ENCODE results near the gene RAB5IF.

RAB5IF gene

GRCh38 chr20:36628076-36628475 lies 22.5 kb downstream of the RAB5IF start:
- Histone ChIP-seq H3K9me3 (ENCODE audit: insufficient read depth, low read depth, low read length) (no peaks in the 10 kb centered on the region), H2AK5ac (ENCODE audit: low read length) (no peak overlapping the region), H2BK5ac (ENCODE audit: low read depth, low read length, poor library complexity) (no peak overlapping the region), H3K4me2 (ENCODE audit: low read length) (no peak overlapping the region), H3K23ac (ENCODE audit: low read length) (no peak overlapping the region), H3K79me2 (ENCODE audit: control insufficient read depth, insufficient read depth, low read length, poor library complexity) (no peaks in the 10 kb centered on the region), H3K79me1 (ENCODE audit: low read length) (no peaks in the 10 kb centered on the region), H4K8ac (ENCODE audit: low read depth, low read length) (no peak overlapping the region), H2BK120ac (ENCODE audit: insufficient read depth, low read length, poor library complexity) (no peak overlapping the region), H3K36me3 (ENCODE audit: control insufficient read depth in 1 of 2, insufficient read depth in 2 of 2, low read length in 2 of 2) (no peaks in the 10 kb centered on the region), H4K12ac (ENCODE audit: low read depth, low read length) (no peak overlapping the region), H3K18ac (ENCODE audit: low read length) (no peak overlapping the region), H3K27ac (ENCODE audit: low read depth, low read length) (no peak overlapping the region), H3K9ac (ENCODE audit: low read length) (no peak overlapping the region), H3K14ac (ENCODE audit: low read length) (no peak overlapping the region), H2AFZ (ENCODE audit: insufficient read depth, low read length, poor library complexity) (no peak overlapping the region), H2BK12ac (ENCODE audit: low read length) (no peak overlapping the region), H3K4ac (ENCODE audit: low read depth, low read length) (no peak overlapping the region), H4K91ac (ENCODE audit: low read depth, low read length) (no peak overlapping the region), H3K27me3 (ENCODE audit: insufficient read depth, low read length) (no peaks in the 10 kb centered on the region), H3K4me3 (ENCODE audit: low read depth, low read length) (no peak overlapping the region), H3K4me1 (ENCODE audit: control insufficient read depth in 1 of 2, insufficient read depth in 2 of 2, low read length in 2 of 2) (peaks cover 0 to 4% of the 10 kb centered on the region in 2 experiments)
- no CpG with 5 or more reads among the region's 7 CpGs for WGBS (ENCODE audit: extremely low coverage, insufficient coverage, insufficient read length)
- DNase-seq: no peak

GRCh38 chr20:36629719-36630681 lies 24.4 kb downstream of the RAB5IF start:
- no peaks in the 10 kb centered on the region for H3K79me2 ChIP-seq (ENCODE audit: control insufficient read depth, insufficient read depth, low read length, poor library complexity)
- peaks cover 0 to 4% of the 10 kb centered on the region in 2 experiments for H3K4me1 ChIP-seq (ENCODE audit: control insufficient read depth in 1 of 2, insufficient read depth in 2 of 2, low read length in 2 of 2)
- H3K9ac ChIP-seq (ENCODE audit: low read length): no peak overlapping the region
- H4K8ac ChIP-seq (ENCODE audit: low read depth, low read length): no peak overlapping the region
- H3K36me3 ChIP-seq (ENCODE audit: control insufficient read depth in 1 of 2, insufficient read depth in 2 of 2, low read length in 2 of 2): no peaks in the 10 kb centered on the region
- no peak overlapping the region for H3K27ac ChIP-seq (ENCODE audit: low read depth, low read length)
- no peak overlapping the region for H2BK5ac ChIP-seq (ENCODE audit: low read depth, low read length, poor library complexity)
- no peak overlapping the region for H2BK120ac ChIP-seq (ENCODE audit: insufficient read depth, low read length, poor library complexity)
- no peak overlapping the region for H3K4ac ChIP-seq (ENCODE audit: low read depth, low read length)
- no peaks in the 10 kb centered on the region for H3K9me3 ChIP-seq (ENCODE audit: insufficient read depth, low read depth, low read length)
- H3K14ac ChIP-seq (ENCODE audit: low read length): no peak overlapping the region
- H3K18ac ChIP-seq (ENCODE audit: low read length): no peak overlapping the region
- H4K12ac ChIP-seq (ENCODE audit: low read depth, low read length): no peak overlapping the region
- no peak overlapping the region for H3K23ac ChIP-seq (ENCODE audit: low read length)
- no peak overlapping the region for H3K4me2 ChIP-seq (ENCODE audit: low read length)
- H2BK12ac ChIP-seq (ENCODE audit: low read length): no peak overlapping the region
- H4K91ac ChIP-seq (ENCODE audit: low read depth, low read length): no peak overlapping the region
- H2AK5ac ChIP-seq (ENCODE audit: low read length): no peak overlapping the region
- H3K27me3 ChIP-seq (ENCODE audit: insufficient read depth, low read length): no peaks in the 10 kb centered on the region
- no CpG with 5 or more reads among the region's 15 CpGs for WGBS (ENCODE audit: extremely low coverage, insufficient coverage, insufficient read length)
- H2AFZ ChIP-seq (ENCODE audit: insufficient read depth, low read length, poor library complexity): no peak overlapping the region
- H3K79me1 ChIP-seq (ENCODE audit: low read length): no peaks in the 10 kb centered on the region
- DNase-seq: no peak
- no peak overlapping the region for H3K4me3 ChIP-seq (ENCODE audit: low read depth, low read length)

GRCh38 chr20:36631646-36632045 lies 26.1 kb downstream of the RAB5IF start:
- peak; percentile 25 to 55 for DNase-seq
- Histone ChIP-seq H3K4ac (ENCODE audit: low read depth, low read length) (no peak overlapping the region), H2BK5ac (ENCODE audit: low read depth, low read length, poor library complexity) (no peak overlapping the region), H3K36me3 (ENCODE audit: control insufficient read depth in 1 of 2, insufficient read depth in 2 of 2, low read length in 2 of 2) (no peaks in the 10 kb centered on the region), H3K18ac (ENCODE audit: low read length) (no peak overlapping the region), H3K27ac (ENCODE audit: low read depth, low read length) (no peak overlapping the region), H3K9me3 (ENCODE audit: insufficient read depth, low read depth, low read length) (peaks cover 2% of the 10 kb centered on the region), H4K8ac (ENCODE audit: low read depth, low read length) (no peak overlapping the region), H3K79me1 (ENCODE audit: low read length) (no peaks in the 10 kb centered on the region), H3K4me3 (ENCODE audit: low read depth, low read length) (no peak overlapping the region), H3K14ac (ENCODE audit: low read length) (no peak overlapping the region), H2BK120ac (ENCODE audit: insufficient read depth, low read length, poor library complexity) (no peak overlapping the region), H3K4me1 (ENCODE audit: control insufficient read depth in 1 of 2, insufficient read depth in 2 of 2, low read length in 2 of 2) (peaks cover 0 to 4% of the 10 kb centered on the region in 2 experiments), H2AFZ (ENCODE audit: insufficient read depth, low read length, poor library complexity) (no peak overlapping the region), H4K91ac (ENCODE audit: low read depth, low read length) (no peak overlapping the region), H2AK5ac (ENCODE audit: low read length) (no peak overlapping the region), H4K12ac (ENCODE audit: low read depth, low read length) (no peak overlapping the region), H3K23ac (ENCODE audit: low read length) (no peak overlapping the region), H3K9ac (ENCODE audit: low read length) (no peak overlapping the region), H3K79me2 (ENCODE audit: control insufficient read depth, insufficient read depth, low read length, poor library complexity) (no peaks in the 10 kb centered on the region), H2BK12ac (ENCODE audit: low read length) (no peak overlapping the region), H3K27me3 (ENCODE audit: insufficient read depth, low read length) (no peaks in the 10 kb centered on the region), H3K4me2 (ENCODE audit: low read length) (no peak overlapping the region)
- no CpG with 5 or more reads among the region's 6 CpGs for WGBS (ENCODE audit: extremely low coverage, insufficient coverage, insufficient read length)

GRCh38 chr20:36632147-36632486 lies 26.5 kb downstream of the RAB5IF start:
- H3K9me3 ChIP-seq (ENCODE audit: insufficient read depth, low read depth, low read length): peaks cover 2% of the 10 kb centered on the region
- WGBS (ENCODE audit: extremely low coverage, insufficient coverage, insufficient read length): no CpG with 5 or more reads among the region's 3 CpGs
- H2BK12ac ChIP-seq (ENCODE audit: low read length): no peak overlapping the region
- H3K4ac ChIP-seq (ENCODE audit: low read depth, low read length): no peak overlapping the region
- no peak overlapping the region for H3K23ac ChIP-seq (ENCODE audit: low read length)
- no peaks in the 10 kb centered on the region for H3K27me3 ChIP-seq (ENCODE audit: insufficient read depth, low read length)
- no peak overlapping the region for H2BK120ac ChIP-seq (ENCODE audit: insufficient read depth, low read length, poor library complexity)
- H4K8ac ChIP-seq (ENCODE audit: low read depth, low read length): no peak overlapping the region
- H3K14ac ChIP-seq (ENCODE audit: low read length): no peak overlapping the region
- no peak overlapping the region for H3K4me2 ChIP-seq (ENCODE audit: low read length)
- no peaks in the 10 kb centered on the region for H3K79me1 ChIP-seq (ENCODE audit: low read length)
- DNase-seq: no peak
- no peak overlapping the region for H3K27ac ChIP-seq (ENCODE audit: low read depth, low read length)
- H3K4me3 ChIP-seq (ENCODE audit: low read depth, low read length): no peak overlapping the region
- no peak overlapping the region for H2AFZ ChIP-seq (ENCODE audit: insufficient read depth, low read length, poor library complexity)
- no peak overlapping the region for H3K18ac ChIP-seq (ENCODE audit: low read length)
- no peaks in the 10 kb centered on the region for H3K79me2 ChIP-seq (ENCODE audit: control insufficient read depth, insufficient read depth, low read length, poor library complexity)
- peaks cover 0 to 4% of the 10 kb centered on the region in 2 experiments for H3K4me1 ChIP-seq (ENCODE audit: control insufficient read depth in 1 of 2, insufficient read depth in 2 of 2, low read length in 2 of 2)
- no peak overlapping the region for H4K91ac ChIP-seq (ENCODE audit: low read depth, low read length)
- H2BK5ac ChIP-seq (ENCODE audit: low read depth, low read length, poor library complexity): no peak overlapping the region
- H3K9ac ChIP-seq (ENCODE audit: low read length): no peak overlapping the region
- H4K12ac ChIP-seq (ENCODE audit: low read depth, low read length): no peak overlapping the region
- no peak overlapping the region for H2AK5ac ChIP-seq (ENCODE audit: low read length)
- no peaks in the 10 kb centered on the region for H3K36me3 ChIP-seq (ENCODE audit: control insufficient read depth in 1 of 2, insufficient read depth in 2 of 2, low read length in 2 of 2)
